Measurements from ENCODE around the gene RNF41.
A peak's percentile ranks its signal among the peaks of the same experiment; 100 is the strongest.

RNF41 gene

DNA sequence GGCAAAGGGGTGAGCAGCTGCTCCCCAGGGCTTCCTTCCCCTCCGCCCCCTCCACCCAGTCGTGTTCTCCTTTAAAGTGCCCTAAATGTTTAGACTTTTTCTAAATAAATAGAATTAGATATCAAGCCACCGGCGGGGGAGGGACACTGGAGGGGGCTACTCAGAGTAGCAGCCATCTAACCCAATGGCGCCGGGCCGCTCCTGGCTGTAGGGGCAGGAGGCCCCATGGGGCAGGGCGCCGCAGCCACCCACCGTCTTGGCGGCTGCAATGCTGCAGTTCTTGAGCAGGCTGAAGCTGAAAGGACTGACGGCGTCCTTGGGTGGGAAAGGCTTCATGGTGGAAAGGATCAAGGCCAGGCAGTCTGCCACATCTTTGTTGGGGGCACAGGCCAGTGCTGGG lies 21.3 kb upstream of the RNF41 start:
- DNase-seq: no peak

- DNase-seq: no peak
Observed at GRCh38 chr12:56241424-56242303, 19.9 kb upstream of the RNF41 start.

GRCh38 chr12:56237552-56237951 lies 15.8 kb upstream of the RNF41 start:
- DNase-seq: no peak

GRCh38 chr12:56236985-56237384 lies 15.3 kb upstream of the RNF41 start:
- DNase-seq: no peak

- no peak for DNase-seq
Observed at GRCh38 chr12:56236091-56236490, 14.4 kb upstream of the RNF41 start.

DNA sequence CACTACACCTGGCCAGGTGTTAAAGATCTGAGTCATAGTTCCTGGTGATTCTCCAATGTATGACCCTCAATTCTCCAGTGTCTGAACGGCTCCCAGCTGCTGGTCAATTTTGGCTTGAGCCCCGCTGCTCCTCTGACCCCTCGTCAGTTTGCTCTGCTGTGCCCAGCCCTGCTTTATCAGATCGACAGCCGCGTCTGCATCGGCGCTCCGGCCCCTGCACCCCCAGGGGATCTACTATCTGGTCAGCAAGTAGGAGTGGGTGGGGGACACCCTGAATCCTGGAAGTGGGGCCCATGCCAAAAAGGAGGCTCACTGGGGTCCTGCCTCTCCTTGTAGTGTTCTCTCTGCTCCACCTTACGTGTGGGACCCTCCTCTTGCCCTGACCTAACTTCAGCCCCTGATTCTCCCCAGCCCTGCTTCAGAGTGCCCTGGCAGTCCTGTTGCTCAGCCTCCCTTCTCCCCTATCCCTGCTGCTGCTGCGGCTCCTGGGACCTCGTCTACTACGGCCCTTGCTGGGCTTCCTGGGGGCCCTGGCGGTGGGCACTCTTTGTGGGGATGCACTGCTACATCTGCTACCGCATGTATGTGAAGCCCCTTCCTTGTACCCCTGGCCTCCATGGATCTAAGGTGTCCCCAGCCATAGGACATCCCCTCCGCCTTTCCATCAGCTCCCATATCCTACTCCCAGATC lies 13.2 kb upstream of the RNF41 start:
- DNase-seq: no peak

DNA sequence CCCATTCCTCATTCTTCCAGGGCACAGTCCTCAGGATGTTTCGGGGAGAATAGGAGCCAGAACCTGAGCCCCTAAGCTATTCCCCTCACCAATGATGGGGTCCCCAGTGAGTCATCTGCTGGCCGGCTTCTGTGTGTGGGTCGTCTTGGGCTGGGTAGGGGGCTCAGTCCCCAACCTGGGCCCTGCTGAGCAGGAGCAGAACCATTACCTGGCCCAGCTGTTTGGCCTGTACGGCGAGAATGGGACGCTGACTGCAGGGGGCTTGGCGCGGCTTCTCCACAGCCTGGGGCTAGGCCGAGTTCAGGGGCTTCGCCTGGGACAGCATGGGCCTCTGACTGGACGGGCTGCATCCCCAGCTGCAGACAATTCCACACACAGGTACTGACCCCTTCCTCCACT lies 9.5 kb upstream of the RNF41 start:
- DNase-seq: no peak

DNA sequence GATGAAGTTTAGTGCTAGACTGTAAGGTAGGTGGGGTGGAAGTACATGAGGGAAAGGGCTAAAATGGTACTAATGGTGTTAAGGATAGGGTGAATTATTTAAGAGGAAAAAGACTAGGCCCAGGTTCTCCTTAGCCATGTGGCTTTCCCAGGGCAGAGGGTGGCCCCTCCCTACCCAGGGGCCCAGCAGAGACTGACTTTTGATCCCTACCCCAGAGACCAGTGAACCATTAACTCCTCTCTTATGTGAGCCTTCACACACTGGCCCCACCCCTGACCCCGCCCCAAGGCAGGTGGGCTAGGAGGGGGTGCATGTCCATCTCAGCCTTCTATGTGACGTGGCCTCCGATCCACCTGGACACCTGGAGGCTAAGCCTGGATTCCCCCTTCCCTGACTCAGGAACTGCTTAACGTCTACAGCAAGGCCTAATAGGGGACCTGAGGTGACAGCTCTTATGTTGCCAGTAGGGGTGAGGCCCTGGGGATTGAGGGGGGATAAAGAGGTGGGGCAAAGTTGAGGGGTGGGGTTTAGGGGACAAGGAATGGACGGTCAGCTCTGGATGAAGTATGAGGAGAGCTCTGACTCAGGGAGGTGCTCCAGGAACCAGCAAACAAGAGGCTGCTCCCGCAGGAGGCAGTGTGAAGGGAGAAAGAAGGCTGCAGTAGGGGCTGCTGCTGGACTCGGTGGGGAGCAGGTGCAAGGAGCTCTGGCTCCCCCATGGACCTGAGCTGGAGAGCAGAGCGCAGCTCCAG lies 8.9 kb upstream of the RNF41 start:
- DNase-seq: no peak

- DNase-seq: no peak
Observed at GRCh38 chr12:56229916-56230431, 8.3 kb upstream of the RNF41 start, which contains the start of gene SLC39A5. TSS of gene SLC39A5 (plus strand) at chr12:56230051. CDS start at chr12:56231275, 1,224 bp downstream.

GRCh38 chr12:56229082-56229481 lies 7.4 kb upstream of the RNF41 start:
- no peak for DNase-seq

GRCh38 chr12:56224954-56225353 lies 3.2 kb upstream of the RNF41 start:
- no peak for DNase-seq

GRCh38 chr12:56224102-56224701 lies 2.5 kb upstream of the RNF41 start, which contains the start of gene NABP2:
TSS of gene NABP2 (plus strand) at chr12:56224342. CDS start at chr12:56224857, 515 bp downstream.
- peak; percentile 94 for DNase-seq

- DNase-seq: no peak
Observed at GRCh38 chr12:56223571-56224101, 1.9 kb upstream of the RNF41 start.

DNA sequence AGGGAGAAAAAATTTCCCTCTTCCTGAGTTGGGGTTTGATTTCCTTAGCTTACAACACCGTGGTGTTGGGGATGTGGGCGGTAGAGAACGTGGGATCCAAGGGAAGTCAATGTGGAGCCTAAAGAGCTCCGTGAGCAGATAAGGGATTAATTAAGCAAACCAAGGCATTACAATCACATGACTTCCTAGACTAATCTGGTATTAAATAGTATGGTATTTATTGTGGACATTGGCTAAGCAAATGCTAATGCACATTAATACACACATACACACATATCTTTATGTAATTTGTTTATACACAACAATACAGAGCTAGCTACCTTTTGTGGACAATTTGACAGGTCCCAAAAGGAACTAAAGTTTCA lies 791 bp upstream of the RNF41 start:
- DNase-seq: no peak

GRCh38 chr12:56221232-56221756 lies 428 bp downstream of the RNF41 start:
- no peak for DNase-seq

DNA sequence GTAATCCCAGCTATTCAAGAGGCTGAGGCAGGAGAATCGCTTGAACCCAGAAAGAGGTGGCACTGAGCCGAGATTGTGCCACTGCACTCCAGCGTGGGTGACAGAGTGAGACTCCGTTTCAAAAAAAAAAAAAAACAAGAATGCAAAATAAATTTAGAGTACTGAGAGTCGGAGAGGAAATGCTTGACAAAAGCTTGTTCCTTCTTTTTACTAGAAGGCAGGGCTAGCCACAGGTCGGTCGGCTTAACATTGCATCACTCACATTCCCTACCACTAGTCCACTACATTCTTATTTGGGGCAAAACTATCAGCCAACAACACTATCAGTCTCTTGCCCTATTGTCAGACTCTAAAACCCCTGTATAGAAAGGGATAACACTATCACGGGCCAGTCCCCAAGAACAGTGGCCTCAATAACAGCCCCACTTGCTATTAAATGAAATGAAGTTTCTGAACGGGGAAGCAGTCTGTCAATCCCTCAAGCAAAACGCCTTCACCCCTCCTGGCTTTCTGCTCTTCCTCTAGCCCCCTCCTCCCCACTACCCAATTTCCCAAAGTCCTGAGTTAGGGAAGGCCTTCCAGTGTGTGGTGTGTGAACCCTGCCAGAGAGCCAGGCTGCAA lies 1.0 kb downstream of the RNF41 start:
- no peak for DNase-seq

GRCh38 chr12:56219840-56220239 lies 1.9 kb downstream of the RNF41 start:
- DNase-seq: no peak

DNA sequence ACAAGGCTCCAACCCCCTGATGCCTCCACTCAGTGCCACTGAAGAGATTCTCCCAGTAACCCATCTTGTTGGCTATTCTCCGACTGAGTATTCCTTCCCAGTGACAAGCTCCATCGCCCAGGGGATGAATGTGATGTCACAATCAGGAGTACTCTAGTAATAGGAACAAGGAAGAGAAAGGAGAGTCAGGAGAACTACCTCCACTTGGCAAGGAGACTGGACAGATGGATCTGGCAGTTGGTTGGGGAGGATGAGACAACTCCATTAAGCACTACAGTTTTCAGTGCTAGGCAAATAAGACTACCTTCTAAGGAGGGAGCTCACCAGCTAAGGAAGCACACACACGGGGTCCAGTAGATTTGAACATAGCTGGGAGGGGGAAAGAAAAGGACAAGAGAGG lies 5.3 kb downstream of the RNF41 start:
- no peak for DNase-seq

- no peak for DNase-seq
Observed at GRCh38 chr12:56213878-56214277, 7.8 kb downstream of the RNF41 start.

- DNase-seq: no peak
Observed at GRCh38 chr12:56212361-56212760, 9.4 kb downstream of the RNF41 start.

DNA sequence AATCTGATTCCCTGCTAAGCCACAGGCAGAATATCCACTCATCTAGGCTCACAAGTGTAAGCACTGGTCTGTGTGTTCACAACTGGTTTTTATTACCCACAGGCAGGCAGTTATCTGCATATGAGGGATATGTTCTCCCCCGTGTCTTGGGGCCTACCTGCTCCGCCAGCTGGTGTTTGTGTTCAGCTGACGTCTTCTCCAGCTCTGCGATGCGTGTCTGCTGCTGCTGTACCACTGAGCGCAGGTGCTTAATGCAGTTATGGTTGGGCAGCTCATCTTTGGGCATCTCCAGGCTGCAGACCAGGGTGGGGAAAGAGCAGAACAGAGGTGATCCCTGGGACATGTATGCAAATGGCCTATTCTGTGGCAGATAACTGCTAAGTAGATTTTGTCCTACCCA lies 13.7 kb downstream of the RNF41 start:
- DNase-seq: no peak

All from activated naive CD4-positive, alpha-beta T cell treated with anti-CD3 and anti-CD28 coated beads, Interleukin-2, amount 50 U/mL, for 16 hours (primary cell).